Measurements from ENCODE around the gene CPZ.

DNA sequence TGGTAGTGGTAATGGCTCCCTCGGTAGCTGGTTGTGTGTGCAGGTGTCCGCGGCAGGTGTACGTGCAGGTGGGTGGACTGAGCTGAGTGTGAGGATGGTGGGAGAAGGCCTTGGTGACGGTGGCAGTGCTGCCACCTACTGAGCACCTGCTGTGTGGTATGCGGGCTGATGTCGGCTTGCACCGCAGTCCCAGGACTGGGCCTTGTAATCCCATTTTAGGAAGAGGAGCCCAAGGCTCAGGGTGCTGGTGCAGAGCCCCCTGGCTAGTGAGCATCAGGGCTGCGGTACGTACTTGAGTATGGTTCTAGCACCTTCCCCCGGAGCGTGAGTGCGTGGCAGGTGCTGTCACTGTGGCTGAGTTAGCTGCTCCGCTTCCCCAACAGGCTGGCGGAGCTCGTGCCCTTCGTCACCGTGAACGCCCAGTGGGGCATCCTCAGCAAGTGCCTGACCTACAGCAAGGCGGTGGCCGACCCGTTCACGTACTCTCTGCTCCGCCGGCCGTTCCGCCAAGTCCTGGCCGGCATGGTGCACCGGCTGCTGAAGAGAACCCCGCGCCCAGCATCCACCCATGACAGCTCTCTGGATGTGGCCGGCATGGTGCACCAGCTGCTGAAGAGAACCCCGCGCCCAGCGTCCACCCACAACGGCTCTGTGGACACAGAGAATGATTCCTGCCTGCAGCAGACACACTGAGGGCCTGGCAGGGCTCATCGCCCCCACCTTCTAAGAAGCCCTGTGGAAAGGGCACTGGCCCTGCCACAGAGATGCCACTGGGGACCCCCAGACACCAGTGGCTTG is 5.7 kb upstream of the CPZ start:
- TF ChIP-seq EZH2 (IDR thresholded peaks at IDR 0.05), result no peak
- TF ChIP-seq, protein P1, sequence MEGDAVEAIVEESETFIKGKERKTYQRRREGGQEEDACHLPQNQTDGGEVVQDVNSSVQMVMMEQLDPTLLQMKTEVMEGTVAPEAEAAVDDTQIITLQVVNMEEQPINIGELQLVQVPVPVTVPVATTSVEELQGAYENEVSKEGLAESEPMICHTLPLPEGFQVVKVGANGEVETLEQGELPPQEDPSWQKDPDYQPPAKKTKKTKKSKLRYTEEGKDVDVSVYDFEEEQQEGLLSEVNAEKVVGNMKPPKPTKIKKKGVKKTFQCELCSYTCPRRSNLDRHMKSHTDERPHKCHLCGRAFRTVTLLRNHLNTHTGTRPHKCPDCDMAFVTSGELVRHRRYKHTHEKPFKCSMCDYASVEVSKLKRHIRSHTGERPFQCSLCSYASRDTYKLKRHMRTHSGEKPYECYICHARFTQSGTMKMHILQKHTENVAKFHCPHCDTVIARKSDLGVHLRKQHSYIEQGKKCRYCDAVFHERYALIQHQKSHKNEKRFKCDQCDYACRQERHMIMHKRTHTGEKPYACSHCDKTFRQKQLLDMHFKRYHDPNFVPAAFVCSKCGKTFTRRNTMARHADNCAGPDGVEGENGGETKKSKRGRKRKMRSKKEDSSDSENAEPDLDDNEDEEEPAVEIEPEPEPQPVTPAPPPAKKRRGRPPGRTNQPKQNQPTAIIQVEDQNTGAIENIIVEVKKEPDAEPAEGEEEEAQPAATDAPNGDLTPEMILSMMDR (IDR thresholded peaks at IDR 0.05), result peak; percentile 23
- TF ChIP-seq EZH2phosphoT487 (IDR thresholded peaks at IDR 0.05), result no peak
